NCI-H774 (cell line): ENCODE results near the gene TCF19.

ENCODE experiments used
- DNase-seq: peaks from one replicate; lab custom pipeline; 2025; lab: John Stamatoyannopoulos, UW

Gene TCF19

GRCh38 chr6:31210123-31210522, 51.7 kb downstream of the TCF19 start:
- DNase-seq: no peak

DNA sequence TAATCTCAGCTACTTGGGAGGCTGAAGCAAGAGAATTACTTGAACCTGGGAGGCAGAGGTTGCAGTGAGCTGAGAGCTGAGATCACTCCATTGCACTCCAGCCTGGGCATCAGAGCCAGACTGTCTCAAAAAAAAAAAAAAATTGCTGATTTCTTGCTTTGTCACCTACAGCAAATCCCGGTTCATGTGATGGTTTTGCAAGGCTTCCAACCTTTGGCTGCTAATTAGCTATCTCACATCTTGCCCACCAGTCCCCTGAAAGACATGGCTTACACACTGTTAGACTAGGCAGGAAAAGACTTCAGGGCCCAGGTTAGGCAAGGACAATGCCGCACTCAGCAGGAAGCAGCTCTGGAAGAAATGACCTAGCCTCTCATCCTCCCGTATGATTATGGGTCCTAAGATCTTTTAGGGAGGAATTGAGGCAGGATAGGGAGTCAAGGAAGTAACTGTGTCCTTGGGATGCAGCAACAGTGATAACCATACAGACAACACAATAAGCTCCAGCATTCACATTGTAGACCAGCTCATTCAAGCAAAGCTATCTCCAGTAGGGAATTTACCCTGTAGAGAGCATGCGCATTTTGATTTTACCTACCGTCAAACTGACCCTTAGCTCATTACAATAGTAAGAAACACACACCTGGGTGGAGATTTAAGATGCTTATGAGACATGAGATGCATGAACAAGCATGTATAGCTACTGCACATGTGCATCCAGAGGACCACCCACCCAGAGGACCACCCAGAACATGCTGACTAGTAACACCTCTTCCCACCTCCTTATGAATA, 52.5 kb downstream of the TCF19 start:
- no peak for DNase-seq
